T-cell (primary cell): Measurements from ENCODE around the gene TACR1. TPM values are rescaled to one million over a fixed set of nuclear protein-coding genes. Genes with fewer than 3 reads are reported as not detected.

ENCODE experiments used
- ATAC-seq, 4 experiments: fragments of 200-7000 bp in 3 of 4; fragments of 150-1000 bp in 1 of 4; cut with Tn5 transposase; replicated peaks in 1 of 4; 1 replicate in 3 of 4; 2 replicates in 1 of 4; pipeline ENCODE4 v1.10.0; 2021; ENCODE audit warnings: moderate library complexity in 3 of 4, mild to moderate bottlenecking in 2 of 4, moderate number of reproducible peaks in 1 of 4
- CTCF ChIA-PET, 2 donors: fragments of 300-600 bp; sonication (Branson Sonifier 250); formaldehyde crosslinking; loops; one replicate each; lab custom pipeline; 2022; ENCODE audit warnings: antibody characterized with exemption in 2 of 2; lab: Charles Lee
- POLR2A ChIA-PET, 2 donors: fragments of 300-600 bp; sonication (Branson Sonifier 250); formaldehyde crosslinking; loops; one replicate each; lab custom pipeline; 2022; ENCODE audit warnings: antibody characterized with exemption in 2 of 2; lab: Charles Lee
- DNase-seq, 35 experiments: peaks; one replicate each; pipeline versions ENCODE4 v3.0.0 to v3.0.0-alpha.2; 2013 to 2023
- H3K27ac ChIP-seq: one replicate; pipeline ENCODE4 v1.5.1; 2013; ENCODE audit warnings: low read length
- H3K27me3 ChIP-seq, 2 experiments: replicated peaks in 1 of 2; 1 replicate in 1 of 2; 2 replicates in 1 of 2; pipeline versions ENCODE4 v1.6.1 to v1.7.0; 2013; ENCODE audit warnings: low read length in 1 of 2, mixed read lengths in 1 of 2; ENCODE audit not compliant: control insufficient read depth in 2 of 2, insufficient read depth in 2 of 2; ENCODE audit errors: extremely low read depth in 1 of 2
- H3K36me3 ChIP-seq, 2 donors: 1 replicate in 1 of 2; 2 replicates in 1 of 2; pipeline versions ENCODE4 v1.6.1 to v1.7.0; 2013; ENCODE audit warnings: low read length in 1 of 2; ENCODE audit not compliant: control insufficient read depth in 2 of 2, insufficient read depth in 1 of 2; ENCODE audit errors: extremely low read depth in 1 of 2
- H3K4me1 ChIP-seq, 2 experiments: 1 replicate in 1 of 2; 2 replicates in 1 of 2; pipeline versions ENCODE4 v1.6.1 to v1.7.0; 2013; ENCODE audit warnings: low read length in 2 of 2, mixed read lengths in 1 of 2; ENCODE audit not compliant: insufficient read depth in 2 of 2, control insufficient read depth in 1 of 2; ENCODE audit errors: extremely low read depth in 1 of 2
- H3K4me3 ChIP-seq, 2 donors: 1 replicate in 1 of 2; 2 replicates in 1 of 2; pipeline versions ENCODE4 v1.5.1 to v1.7.0; 2013; ENCODE audit warnings: mild to moderate bottlenecking in 2 of 2, low read length in 1 of 2, moderate library complexity in 1 of 2; ENCODE audit not compliant: control insufficient read depth in 1 of 2; ENCODE audit errors: extremely low read depth in 1 of 2
- H3K9me3 ChIP-seq: 2 replicates; pipeline ENCODE4 v1.7.0; 2013
- H3K27ac Mint-ChIP-seq, 2 donors: one replicate each; pipeline ENCODE4 v1.8.0; 2020 to 2021; ENCODE audit warnings: mild to moderate bottlenecking in 2 of 2, mixed read lengths in 2 of 2
- H3K27me3 Mint-ChIP-seq, 2 donors: one replicate each; pipeline ENCODE4 v1.8.0; 2021 to 2022; ENCODE audit warnings: mixed read lengths in 2 of 2
- H3K36me3 Mint-ChIP-seq: one replicate; pipeline ENCODE4 v1.8.0; 2021; ENCODE audit warnings: mixed read lengths
- H3K4me1 Mint-ChIP-seq, 3 donors: one replicate each; pipeline ENCODE4 v1.8.0; 2020 to 2022; ENCODE audit warnings: mixed read lengths in 3 of 3, mild to moderate bottlenecking in 1 of 3
- H3K4me3 Mint-ChIP-seq, 3 donors: one replicate each; pipeline ENCODE4 v1.8.0; 2020 to 2022; ENCODE audit warnings: mild to moderate bottlenecking in 3 of 3, mixed read lengths in 3 of 3, moderate library complexity in 3 of 3
- H3K9me3 Mint-ChIP-seq, 3 donors: one replicate each; pipeline ENCODE4 v1.8.0; 2020 to 2022; ENCODE audit warnings: mixed read lengths in 3 of 3
- WGBS: methylation state at CpG from one replicate; pipeline ENCODE4 v1.1.5; 2013; ENCODE audit warnings: missing lambda C conversion rate; ENCODE audit not compliant: insufficient coverage; 5-methylcytosine and 5-hydroxymethylcytosine counted together
- total RNA-seq, 35 experiments: library from RNA in 6 of 35; stranded (reverse) in 6 of 35; fragments of 120-200 nt in 1 of 35; gene quantifications; one replicate each; pipeline versions ENCODE4 v1.2.1 to v1.2.4 and lab custom pipeline; 2013 to 2026

TACR1 gene
- total RNA-seq, 5 donors from 2014 or later (not counting 1 experiment from before 2014, with no cell fraction given) = not detected

DNA sequence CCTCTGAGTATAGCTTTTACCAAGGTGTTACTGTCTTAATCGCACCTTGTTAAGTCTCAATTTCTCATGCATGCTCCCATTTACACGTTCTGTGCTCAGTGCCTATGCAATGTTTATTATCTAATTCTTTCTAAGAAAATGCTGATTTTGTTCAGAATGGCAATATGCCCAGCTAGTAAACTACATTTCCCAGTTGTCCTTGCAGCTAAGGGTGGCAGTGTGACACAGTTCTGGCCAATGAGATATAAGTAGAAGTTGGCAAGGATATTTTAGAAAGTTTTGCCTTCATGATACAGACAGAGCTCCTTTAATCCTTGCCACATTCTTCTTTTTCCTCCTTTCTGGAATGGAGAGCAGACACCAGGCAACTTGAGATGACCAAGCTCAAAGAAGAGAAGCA is 195.5 kb downstream of the TACR1 start:
- no peaks in the 10 kb centered on the region for H3K27me3 ChIP-seq
- Mint-ChIP-seq H3K4me3 (no peak overlapping the region), H3K27ac (no peak overlapping the region), H3K36me3 (peaks cover 28% of the 10 kb centered on the region), H3K9me3 (peaks cover 0 to 5% (median 0%) of the 10 kb centered on the region in 3 donors), H3K27me3 (no peaks in the 10 kb centered on the region), H3K4me1 (no peaks in the 10 kb centered on the region)
- ChIA-PET CTCF (no interaction called here), POLR2A (no interaction called here)
- WGBS = 100% methylated on average over 1 of the region's 2 CpGs
- H3K27ac ChIP-seq = no peak overlapping the region
- ATAC-seq (no peak), DNase-seq (no peak)
- H3K4me1 ChIP-seq = no peaks in the 10 kb centered on the region
- no peaks in the 10 kb centered on the region for H3K36me3 ChIP-seq
- H3K9me3 ChIP-seq = no peaks in the 10 kb centered on the region
- no peak overlapping the region for H3K4me3 ChIP-seq

DNA sequence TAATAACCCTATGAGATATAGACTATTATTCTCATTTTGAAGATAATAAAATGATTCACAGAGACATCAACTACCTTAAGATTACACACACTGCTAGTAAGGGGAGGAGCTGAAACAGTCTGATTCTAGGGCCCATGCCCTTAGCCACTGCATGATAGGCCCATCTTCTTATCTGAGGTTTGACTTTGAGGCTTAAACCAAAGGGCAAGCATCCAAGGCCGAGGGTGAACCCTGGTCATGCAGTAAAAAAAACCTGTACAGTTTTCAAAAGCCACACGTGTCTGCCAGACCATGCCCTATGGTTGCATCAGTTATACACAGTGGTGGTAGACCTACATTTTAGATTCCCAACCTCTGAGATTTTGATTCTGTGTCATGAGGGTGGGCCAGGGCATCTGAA is 196.0 kb downstream of the TACR1 start:
- Mint-ChIP-seq H3K9me3 (peaks cover 0 to 5% (median 0%) of the 10 kb centered on the region in 3 donors), H3K27ac (no peak overlapping the region), H3K36me3 (peaks cover 28% of the 10 kb centered on the region), H3K4me1 (no peaks in the 10 kb centered on the region), H3K4me3 (no peak overlapping the region), H3K27me3 (no peaks in the 10 kb centered on the region)
- WGBS = 79% methylated on average over 2 of the region's 2 CpGs
- no peak overlapping the region for H3K27ac ChIP-seq
- H3K4me3 ChIP-seq = no peak overlapping the region
- POLR2A ChIA-PET = no interaction called here
- H3K36me3 ChIP-seq = no peaks in the 10 kb centered on the region
- no peaks in the 10 kb centered on the region for H3K9me3 ChIP-seq
- CTCF ChIA-PET = no interaction called here
- no peaks in the 10 kb centered on the region for H3K4me1 ChIP-seq
- H3K27me3 ChIP-seq = no peaks in the 10 kb centered on the region
- DNase-seq (no peak), ATAC-seq (no peak)

DNA sequence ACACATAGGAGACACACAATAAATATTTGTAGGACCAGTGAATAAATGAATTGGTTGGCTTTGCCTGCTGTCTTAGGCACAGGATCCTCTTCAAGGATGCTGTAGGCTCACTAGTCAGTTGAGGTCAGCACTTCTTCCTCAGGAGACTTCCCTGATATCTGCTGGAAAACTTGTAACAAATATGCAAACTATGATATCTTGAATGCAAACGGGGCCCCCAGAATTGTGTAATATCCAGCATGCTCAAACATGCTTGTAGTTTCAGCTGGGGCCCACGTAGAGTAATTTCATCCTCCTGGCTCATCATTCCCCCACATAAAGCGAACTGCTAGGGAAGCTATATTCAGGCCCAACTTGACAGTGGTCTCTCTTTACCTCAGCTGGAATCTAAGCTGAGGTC is 197.3 kb downstream of the TACR1 start:
- H3K27me3 Mint-ChIP-seq = no peaks in the 10 kb centered on the region
- H3K36me3 Mint-ChIP-seq = peaks cover 28% of the 10 kb centered on the region
- Histone ChIP-seq H3K4me3 (no peak overlapping the region), H3K27ac (no peak overlapping the region), H3K27me3 (no peaks in the 10 kb centered on the region), H3K36me3 (no peaks in the 10 kb centered on the region), H3K9me3 (no peaks in the 10 kb centered on the region), H3K4me1 (no peaks in the 10 kb centered on the region)
- POLR2A ChIA-PET = no interaction called here
- no peaks in the 10 kb centered on the region for H3K4me1 Mint-ChIP-seq
- WGBS = 67% methylated on average over 1 of the region's 3 CpGs
- no peak for ATAC-seq
- CTCF ChIA-PET = no interaction called here
- peaks cover 0 to 5% (median 0%) of the 10 kb centered on the region in 3 donors for H3K9me3 Mint-ChIP-seq
- H3K4me3 Mint-ChIP-seq = no peak overlapping the region
- H3K27ac Mint-ChIP-seq = no peak overlapping the region
- no peak for DNase-seq

DNA sequence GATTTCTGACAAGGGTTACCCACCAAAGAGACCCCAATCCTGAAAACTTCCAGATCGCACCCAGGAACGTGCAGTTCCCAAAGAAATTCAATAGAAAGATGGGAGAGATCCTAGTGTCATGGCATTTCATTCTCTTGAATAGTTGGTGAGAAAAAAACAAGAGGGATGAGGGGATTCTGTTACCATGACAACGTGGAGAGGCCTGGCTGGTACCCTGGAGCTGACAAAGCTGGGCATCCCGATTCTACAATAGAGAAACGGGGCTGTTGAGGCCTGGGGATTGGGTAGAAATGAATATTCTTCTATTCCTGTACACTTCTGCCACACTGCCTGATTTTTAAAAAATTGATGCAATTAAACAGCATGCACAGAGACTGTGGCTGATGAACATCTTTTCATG is 199.9 kb downstream of the TACR1 start:
- POLR2A ChIA-PET = no interaction called here
- no peak overlapping the region for H3K27ac Mint-ChIP-seq
- CTCF ChIA-PET = no interaction called here
- H3K27me3 ChIP-seq = no peaks in the 10 kb centered on the region
- H3K27me3 Mint-ChIP-seq = no peaks in the 10 kb centered on the region
- no peak overlapping the region for H3K4me3 ChIP-seq
- H3K9me3 Mint-ChIP-seq = no peaks in the 10 kb centered on the region
- ATAC-seq = no peak
- H3K4me1 ChIP-seq = no peaks in the 10 kb centered on the region
- peaks cover 0 to 2% of the 10 kb centered on the region in 2 donors for H3K36me3 ChIP-seq
- H3K4me1 Mint-ChIP-seq = no peaks in the 10 kb centered on the region
- H3K27ac ChIP-seq = no peak overlapping the region
- DNase-seq = no peak
- WGBS = no CpG with 5 or more reads among the region's 5 CpGs
- no peaks in the 10 kb centered on the region for H3K9me3 ChIP-seq
- H3K4me3 Mint-ChIP-seq = no peak overlapping the region
- peaks cover 24% of the 10 kb centered on the region for H3K36me3 Mint-ChIP-seq

Other genes with a start within 250 kb of the TACR1 start
- gene POLE4, start 240.9 kb downstream of the TACR1 start, total RNA-seq = 10 to 100 TPM; 41.0 to 51.9 (median 47.6) TPM